C4-2B (cell line): ENCODE data around the gene ERGIC1.

ENCODE experiments used
- H3K27ac ChIP-seq: fragments of 450-650 bp; 2 replicates; pipeline ENCODE4 v1.5.1; 2017
- ZFX ChIP-seq: fragments of 450-650 bp; IDR thresholded peaks from 2 replicates; pipeline ENCODE4 v1.6.1; 2017
- TF ChIP-seq, protein P1 (sequence below): fragments of 450-650 bp; conservative IDR thresholded peaks from 2 replicates; pipeline ENCODE4 v1.5.1; 2017; ENCODE audit warnings: mild to moderate bottlenecking

The ERGIC1 gene

DNA sequence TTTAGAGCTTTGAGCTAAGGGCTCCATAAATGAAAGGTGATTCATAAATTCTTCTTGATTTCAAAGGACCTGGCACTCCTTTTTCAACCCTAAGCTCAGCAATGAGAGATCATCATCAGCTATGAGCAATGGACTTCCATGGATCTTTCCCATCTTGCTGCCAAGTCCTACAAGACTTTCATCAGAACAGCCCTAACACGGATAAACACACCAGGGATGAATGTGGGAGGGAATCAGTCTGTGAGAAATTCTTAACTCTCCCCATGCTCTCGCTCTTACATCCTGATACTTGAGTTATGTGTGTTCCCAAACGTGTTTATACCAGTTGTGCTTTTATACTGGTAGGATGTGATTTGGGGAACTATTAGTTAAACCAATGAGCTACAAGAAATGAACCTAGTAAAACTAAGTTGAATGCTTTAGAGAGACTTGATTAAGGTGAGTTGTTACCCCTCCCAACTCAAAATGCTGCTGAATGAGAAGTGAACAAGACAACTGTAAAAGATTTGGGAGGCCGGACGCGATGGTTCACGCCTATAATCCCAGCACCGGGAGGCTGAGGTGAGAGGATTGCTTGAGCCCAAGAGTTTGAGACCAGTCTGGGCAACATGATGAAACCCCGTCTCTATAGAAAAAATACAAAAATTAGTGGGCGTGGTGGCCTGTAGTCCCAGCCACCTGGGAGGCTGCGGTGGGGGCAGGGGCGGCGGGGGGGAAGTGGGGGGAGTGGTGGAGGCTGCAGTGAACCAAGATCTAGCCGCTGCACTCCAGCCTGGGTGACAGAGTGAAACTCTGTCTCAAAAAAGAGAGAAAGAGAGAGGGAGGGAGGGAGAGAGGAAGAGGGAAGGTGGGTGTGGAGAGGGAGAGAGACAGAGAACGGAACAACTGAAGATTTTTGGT, 120.0 kb downstream of the ERGIC1 start:
- no peak overlapping the region for H3K27ac ChIP-seq
- TF ChIP-seq ZFX, result no peak
- TF ChIP-seq, protein P1, sequence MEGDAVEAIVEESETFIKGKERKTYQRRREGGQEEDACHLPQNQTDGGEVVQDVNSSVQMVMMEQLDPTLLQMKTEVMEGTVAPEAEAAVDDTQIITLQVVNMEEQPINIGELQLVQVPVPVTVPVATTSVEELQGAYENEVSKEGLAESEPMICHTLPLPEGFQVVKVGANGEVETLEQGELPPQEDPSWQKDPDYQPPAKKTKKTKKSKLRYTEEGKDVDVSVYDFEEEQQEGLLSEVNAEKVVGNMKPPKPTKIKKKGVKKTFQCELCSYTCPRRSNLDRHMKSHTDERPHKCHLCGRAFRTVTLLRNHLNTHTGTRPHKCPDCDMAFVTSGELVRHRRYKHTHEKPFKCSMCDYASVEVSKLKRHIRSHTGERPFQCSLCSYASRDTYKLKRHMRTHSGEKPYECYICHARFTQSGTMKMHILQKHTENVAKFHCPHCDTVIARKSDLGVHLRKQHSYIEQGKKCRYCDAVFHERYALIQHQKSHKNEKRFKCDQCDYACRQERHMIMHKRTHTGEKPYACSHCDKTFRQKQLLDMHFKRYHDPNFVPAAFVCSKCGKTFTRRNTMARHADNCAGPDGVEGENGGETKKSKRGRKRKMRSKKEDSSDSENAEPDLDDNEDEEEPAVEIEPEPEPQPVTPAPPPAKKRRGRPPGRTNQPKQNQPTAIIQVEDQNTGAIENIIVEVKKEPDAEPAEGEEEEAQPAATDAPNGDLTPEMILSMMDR, result no peak

DNA sequence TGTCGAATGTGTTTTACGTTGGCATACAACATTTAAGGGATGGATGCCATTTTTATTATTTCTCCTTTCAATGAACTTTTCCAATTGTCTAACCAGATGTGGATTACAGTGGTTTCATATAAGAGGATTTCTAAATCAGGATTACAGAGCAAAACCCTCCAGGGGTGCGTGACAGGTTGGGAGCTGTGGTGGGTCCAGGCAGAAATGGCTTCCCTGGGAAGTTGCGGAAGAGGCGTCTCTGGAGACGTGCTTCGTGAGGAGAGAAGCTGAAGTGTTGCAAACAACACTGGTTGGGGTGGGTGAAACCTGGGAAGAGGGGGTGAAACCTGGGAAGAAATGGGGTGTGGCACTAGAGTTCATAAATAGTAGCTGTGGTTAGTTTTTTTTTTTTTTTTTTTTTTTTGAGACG, 120.7 kb downstream of the ERGIC1 start:
- peak overlapping the region; percentile 9; the same call in 1 of the 2 replicates for H3K27ac ChIP-seq
- no peak for TF ChIP-seq ZFX
- TF ChIP-seq, protein P1, result no peak

DNA sequence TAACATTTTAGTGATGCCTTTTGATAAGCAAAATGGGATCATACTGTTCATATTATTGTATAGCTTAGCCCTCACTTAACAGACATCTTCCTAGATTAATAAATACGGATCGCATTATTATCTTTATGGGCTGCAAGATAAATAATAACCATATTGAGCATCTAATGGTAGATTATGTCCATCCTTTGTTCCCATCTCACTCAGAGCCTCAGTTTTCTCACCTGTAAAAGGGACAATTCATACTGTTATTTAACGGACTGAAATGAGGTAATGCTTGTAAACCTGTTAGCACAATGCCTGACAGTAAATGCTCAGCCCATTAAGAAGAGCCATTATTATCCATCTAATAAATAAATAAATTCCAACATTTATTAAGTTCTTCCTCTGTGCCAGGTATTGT, 122.2 kb downstream of the ERGIC1 start:
- H3K27ac ChIP-seq, result no peak overlapping the region
- TF ChIP-seq ZFX, result no peak

DNA sequence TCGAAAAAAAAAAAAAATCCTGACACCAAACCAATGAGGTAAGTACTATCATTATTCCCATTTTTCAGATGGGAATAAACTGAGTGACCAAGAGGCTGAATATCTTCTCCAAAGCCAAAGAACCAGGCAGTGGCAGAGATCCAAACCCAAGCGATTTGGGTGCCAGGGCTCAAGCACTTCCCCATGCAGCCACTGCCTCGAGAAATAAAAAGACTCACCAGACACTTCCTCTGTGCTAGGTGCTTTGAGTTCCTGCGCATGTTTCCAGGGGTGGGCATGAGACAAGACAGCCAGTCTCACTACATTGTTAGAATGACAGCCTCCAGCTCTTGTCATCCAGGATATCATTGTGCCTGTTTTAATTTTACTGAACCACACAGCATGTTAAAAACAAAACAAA, 122.9 kb downstream of the ERGIC1 start:
- no peak for TF ChIP-seq ZFX
- TF ChIP-seq, protein P1, result no peak
- no peak overlapping the region for H3K27ac ChIP-seq

DNA sequence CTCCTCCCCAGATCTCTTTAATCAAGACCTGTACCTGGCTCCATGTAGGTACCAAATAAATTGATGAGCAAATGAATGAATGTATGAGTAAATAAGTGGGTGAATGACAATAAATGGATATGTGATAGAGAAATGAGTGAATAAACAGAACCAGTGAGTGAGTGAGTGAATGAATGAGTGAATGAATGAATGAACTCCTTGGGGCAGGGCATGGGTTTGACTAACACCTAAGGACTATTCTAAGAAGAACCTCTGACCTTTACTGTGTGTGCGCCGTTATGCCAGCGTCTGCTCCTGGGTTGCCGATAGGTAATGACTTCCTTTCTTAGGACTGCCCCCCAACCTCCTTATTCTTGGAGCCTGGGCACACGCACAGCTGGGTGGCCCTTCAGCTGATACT, 123.4 kb downstream of the ERGIC1 start:
- H3K27ac ChIP-seq, result no peak overlapping the region
- TF ChIP-seq ZFX, result no peak
- TF ChIP-seq, protein P1, result no peak

DNA sequence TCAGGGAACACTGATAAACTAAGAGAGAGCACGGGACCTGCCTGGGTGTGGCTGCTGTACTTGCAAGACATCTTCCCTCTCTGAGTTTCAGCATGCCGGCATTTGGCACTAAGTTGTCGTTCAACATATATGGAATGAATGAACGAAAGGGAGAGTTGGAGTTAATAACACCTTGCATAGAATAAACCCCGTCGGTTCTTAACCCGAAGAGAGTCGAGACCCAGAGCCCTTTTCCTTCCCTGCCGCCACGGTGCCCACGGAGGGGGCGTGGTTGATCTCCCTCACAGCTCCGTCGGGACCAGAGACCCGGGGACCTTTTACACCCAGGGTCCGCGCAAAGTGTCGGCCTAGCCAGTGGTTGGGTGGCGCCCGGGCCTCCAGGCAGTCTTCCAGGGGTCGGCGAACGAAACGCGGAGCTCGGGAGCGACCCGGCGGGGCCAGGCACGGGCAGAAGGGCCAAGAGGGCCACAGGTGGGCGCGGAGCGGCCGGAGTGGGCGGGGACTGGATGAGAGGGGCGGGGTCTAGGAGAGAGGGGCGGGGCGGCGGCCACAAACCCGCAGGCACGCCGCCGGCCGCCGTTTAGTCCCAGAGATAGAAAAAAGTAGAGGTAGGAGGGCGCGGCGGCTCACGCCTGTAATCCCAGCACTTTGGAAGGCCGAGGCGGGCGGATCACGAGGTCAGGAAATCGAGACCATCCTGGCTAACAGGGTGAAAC, 124.4 kb downstream of the ERGIC1 start:
- TF ChIP-seq, protein P1, result no peak
- TF ChIP-seq ZFX, result no peak

DNA sequence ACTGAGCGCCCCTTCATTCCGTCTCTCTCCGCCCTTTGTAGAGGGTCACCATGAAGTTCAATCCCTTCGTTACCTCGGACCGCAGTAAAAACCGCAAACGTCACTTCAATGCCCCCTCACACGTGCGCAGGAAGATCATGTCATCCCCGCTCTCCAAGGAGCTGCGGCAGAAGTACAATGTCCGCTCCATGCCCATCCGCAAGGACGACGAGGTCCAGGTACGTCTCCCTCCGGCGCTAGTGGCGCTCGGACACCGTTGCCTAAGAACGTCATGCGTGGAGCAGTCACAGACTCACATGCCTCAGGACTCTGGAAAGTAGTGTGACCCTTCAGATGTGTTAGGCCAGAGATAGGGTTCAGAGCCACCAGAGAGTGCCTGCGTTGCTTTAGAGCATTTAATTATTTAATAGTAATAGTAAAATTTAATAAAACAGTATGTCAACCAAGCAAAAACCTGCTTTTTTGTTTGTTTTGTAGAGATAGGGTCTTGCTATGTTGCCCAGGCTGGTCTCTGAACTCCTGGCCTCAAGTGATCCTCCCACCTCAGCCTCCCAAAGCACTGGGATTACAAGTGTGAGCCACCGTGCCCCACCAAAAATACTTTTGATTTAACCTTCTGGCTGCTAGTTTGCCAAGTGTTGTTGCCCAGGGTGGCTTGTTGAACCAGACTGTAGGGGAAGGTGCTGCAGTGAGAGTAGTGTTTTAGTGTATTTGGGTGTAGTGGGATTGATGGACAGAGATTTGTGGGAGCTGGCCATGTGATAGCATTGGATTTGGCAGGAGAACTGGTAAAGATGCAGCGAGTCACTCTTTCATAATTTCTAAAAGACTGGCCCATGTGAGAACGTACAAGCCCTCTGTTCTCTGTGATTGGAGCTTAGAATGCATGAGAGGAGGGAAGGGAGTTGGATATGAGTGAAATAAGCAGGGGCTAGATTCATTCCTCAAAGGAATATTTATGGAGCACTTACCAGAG, 126.1 kb downstream of the ERGIC1 start:
- TF ChIP-seq ZFX, result no peak
- TF ChIP-seq, protein P1, result no peak
- peak overlapping the region; percentile 79 for H3K27ac ChIP-seq

More for the DNA sequence above, 124.4 kb downstream of the ERGIC1 start:
- peak overlapping the region; percentile 79 for H3K27ac ChIP-seq
